Measurements from ENCODE around the gene PCNT. TPM values are rescaled to one million over a fixed set of nuclear protein-coding genes. Genes with fewer than 3 reads are reported as not detected.

Gene PCNT
- total RNA-seq, 1 experiment from 2014 or later: 39.6 TPM

GRCh38 chr21:46347791-46348381 lies 23.9 kb downstream of the PCNT start:
- Histone ChIP-seq H3K23ac (ENCODE audit: insufficient read length, low read depth, low read length) (no peak overlapping the region), H2BK5ac (ENCODE audit: insufficient read length, low read length) (no peak overlapping the region), H3K4me2 (ENCODE audit: insufficient read depth, insufficient read length, low read length) (no peak overlapping the region), H2BK12ac (ENCODE audit: insufficient read length, low read depth, low read length) (no peak overlapping the region), H2BK15ac (ENCODE audit: low read depth, low read length) (no peak overlapping the region), H3K79me2 (ENCODE audit: insufficient read depth, low read length) (no peaks in the 10 kb centered on the region), H2BK120ac (ENCODE audit: low read depth, low read length, poor library complexity, severe bottlenecking) (no peak overlapping the region), H4K8ac (replicated peaks; ENCODE audit: insufficient read length, low read depth, low read length) (no peak overlapping the region), H4K20me1 (ENCODE audit: control insufficient read depth, insufficient read depth, insufficient read length) (no peaks in the 10 kb centered on the region), H3K27ac (ENCODE audit: insufficient read length, low read depth, low read length) (no peak overlapping the region), H2AK5ac (ENCODE audit: insufficient read length, low read length) (no peak overlapping the region), H2AFZ (ENCODE audit: low read length) (no peak overlapping the region), H3K56ac (ENCODE audit: insufficient read length, low read depth, low read length) (no peak overlapping the region), H4K91ac (ENCODE audit: insufficient read length, low read depth, low read length) (no peak overlapping the region), H3T11ph (ENCODE audit: low read length) (no peak overlapping the region), H3K4me1 (ENCODE audit: insufficient read depth, low read length) (no peaks in the 10 kb centered on the region), H3K27me3 (ENCODE audit: insufficient read depth, low read length) (no peaks in the 10 kb centered on the region), H2BK20ac (ENCODE audit: low read depth, low read length, poor library complexity, severe bottlenecking) (no peak overlapping the region), H3K18ac (ENCODE audit: insufficient read length, low read depth, low read length) (no peak overlapping the region), H3K4ac (ENCODE audit: low read depth, low read length) (no peak overlapping the region), H3K9ac (ENCODE audit: extremely low read depth, insufficient read length, low read length) (no peak overlapping the region), H3K79me1 (ENCODE audit: insufficient read depth, low read depth, low read length, poor library complexity, severe bottlenecking) (peaks cover 4% of the 10 kb centered on the region), H3K23me2 (ENCODE audit: insufficient read length, low read depth, low read length, poor library complexity, severe bottlenecking) (no peaks in the 10 kb centered on the region), H4K5ac (ENCODE audit: insufficient read length, low read depth, low read length) (no peak overlapping the region), H3K14ac (ENCODE audit: insufficient read depth, low read length) (no peak overlapping the region), H3K9me3 (ENCODE audit: control insufficient read depth, low read depth, low read length) (no peaks in the 10 kb centered on the region)
- peaks cover 18 to 67% (median 61%) of the 10 kb centered on the region in 3 experiments; a peak in 6 of 7 replicates for H3K36me3 Mint-ChIP-seq (ENCODE audit: insufficient read depth in 1 of 3, low read depth in 3 of 3)
- H3K27ac Mint-ChIP-seq: peak overlapping the region; percentile 36 to 85 (median 55); a peak in 4 of 7 replicates
- no peak overlapping the region for H3K4me3 Mint-ChIP-seq
- TF ChIP-seq CTCF (conservative IDR thresholded peaks at IDR 0.05): peak; percentile 43
- no peaks in the 10 kb centered on the region; a peak in 1 of 5 replicates for H3K9me3 Mint-ChIP-seq
- no peak for DNase-seq
- H3K27me3 Mint-ChIP-seq (ENCODE audit: low read depth): no peaks in the 10 kb centered on the region
- no CpG with 5 or more reads among the region's 12 CpGs for WGBS (ENCODE audit: extremely low coverage, insufficient read length, low lambda C conversion rate)
- H3K4me1 Mint-ChIP-seq: no peaks in the 10 kb centered on the region

Data from H9 (cell line).